HUDEP-2 (cell line): ENCODE measurements around the gene MIB1.

ENCODE experiments used
- DNase-seq, 76 experiments: peaks; one replicate each; lab custom pipeline; 2025; ENCODE audit not compliant: unreplicated experiment in 76 of 76; lab: John Stamatoyannopoulos, UW

The MIB1 gene

DNA sequence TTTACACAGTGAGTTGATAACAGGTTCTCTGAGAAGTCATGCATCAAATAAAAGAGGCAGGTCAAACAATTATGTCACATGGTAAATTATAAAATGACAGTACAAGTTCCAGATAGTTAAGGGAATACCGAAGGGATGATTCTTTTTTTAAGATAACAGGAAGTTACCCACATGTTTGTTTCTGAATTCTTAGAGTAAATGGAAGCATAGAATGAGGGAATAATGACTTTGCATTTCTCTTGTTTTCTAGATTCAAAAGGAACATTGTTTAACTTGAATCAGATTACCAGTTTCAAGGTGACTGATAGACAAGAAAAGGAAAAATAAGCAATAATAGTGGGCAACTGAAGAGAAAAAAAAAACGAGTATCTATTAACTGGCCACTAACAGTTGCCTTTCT lies 124.5 kb downstream of the MIB1 start:
- DNase-seq, result no peak

DNA sequence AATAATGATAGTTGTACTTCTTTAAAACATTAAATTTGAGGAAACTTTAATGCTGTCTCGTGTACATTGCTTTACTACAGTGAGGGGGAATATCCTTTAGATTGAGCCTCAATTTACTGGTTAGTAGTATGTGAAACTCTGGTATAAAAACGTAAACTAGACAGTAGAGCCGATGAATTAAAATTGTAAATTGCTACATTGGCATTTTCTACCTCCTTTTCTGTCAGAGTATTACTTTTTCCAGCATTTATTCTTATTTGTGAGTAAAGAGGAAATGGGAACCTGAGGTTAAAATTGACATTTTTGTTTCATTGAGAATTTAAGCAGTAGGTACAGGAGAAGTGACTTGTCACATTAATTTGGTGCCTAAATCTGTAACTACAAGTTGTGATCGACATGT lies 128.2 kb downstream of the MIB1 start:
- no peak for DNase-seq

DNA sequence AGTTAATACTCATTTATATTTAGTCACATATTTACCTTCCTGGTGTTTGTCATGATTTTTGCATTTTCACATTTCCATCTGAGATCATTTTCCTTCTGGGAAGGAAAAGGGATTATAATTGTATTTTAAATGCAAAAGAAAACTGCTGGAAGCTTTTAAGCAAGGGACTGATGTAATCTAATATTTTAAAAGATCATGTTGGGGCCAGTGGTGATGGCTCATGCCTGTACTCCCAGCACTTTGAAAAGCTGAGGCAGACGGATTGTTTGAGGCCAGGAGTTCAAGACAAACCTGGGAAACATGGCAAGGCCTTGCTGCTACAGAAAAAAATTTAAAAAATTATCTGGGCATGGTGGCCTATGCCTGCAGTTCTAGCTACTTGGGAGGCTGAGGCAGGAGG lies 149.0 kb downstream of the MIB1 start:
- no peak for DNase-seq

DNA sequence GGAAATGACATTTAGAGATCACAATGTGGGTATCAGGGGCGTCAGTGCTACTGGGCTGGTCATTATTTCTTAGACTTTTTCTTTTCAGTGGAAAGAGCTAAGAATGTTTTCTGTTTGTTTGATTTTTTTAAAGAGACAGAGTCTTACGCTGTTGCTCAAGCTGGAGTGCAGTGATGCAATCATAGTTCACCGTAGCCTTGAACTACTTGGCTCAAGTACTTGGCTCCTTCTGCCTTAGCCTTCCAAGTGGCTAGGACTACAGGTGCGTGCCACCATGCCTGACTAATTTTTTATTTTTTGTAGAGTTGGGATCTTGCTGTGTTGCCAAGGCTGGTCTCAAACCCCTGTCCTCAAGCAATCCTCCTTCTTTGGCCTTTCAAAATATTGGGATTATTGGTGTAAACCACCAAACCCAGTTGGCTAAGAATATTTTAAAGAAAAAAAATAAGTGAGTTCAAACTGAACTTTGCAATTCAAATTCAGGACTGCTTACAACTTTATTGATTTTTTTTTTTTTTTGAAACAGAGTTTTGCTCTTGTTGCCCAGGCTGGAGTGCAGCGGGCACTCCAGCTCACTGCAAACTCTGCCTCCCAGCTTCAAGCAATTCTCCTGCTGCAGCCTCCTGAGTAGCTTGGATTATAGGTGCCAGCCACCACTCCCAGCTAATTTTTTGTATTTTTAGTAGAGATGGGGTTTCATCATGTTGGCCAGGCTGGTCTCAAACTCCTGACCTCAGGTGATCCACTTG lies 154.2 kb downstream of the MIB1 start:
- no peak for DNase-seq

DNA sequence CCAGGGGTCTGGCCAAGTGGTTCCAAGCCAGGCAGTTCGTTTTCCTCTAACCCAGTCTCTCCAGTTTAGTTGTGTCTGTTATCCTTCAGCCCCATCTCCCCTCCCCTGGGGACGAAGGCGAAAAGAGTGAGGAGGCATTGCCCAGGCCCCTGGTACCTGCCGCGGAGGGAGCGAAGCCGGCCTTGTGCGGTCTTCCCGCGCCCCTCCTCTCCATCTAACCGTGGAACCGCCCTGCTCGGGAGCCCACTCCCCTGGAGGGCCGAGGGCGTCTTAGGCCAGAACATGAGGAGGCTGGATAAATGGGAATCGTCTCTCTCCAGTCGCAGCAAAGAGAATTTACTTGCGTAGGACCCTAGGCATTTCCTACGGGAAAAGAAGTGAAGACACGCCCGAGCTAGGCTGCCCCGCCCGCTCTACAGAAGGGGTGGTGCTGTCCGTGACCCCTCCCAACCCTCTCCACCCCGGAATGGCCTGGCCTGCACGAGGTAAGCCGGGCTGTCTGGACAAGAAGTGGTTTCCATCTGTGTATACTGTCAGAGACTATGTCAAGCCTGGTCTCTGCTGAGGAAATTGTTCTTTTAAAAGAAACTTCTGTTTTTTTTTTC lies 156.2 kb downstream of the MIB1 start:
- peak in 3 of 76 experiments; percentile 3 to 6 (median 4) for DNase-seq

DNA sequence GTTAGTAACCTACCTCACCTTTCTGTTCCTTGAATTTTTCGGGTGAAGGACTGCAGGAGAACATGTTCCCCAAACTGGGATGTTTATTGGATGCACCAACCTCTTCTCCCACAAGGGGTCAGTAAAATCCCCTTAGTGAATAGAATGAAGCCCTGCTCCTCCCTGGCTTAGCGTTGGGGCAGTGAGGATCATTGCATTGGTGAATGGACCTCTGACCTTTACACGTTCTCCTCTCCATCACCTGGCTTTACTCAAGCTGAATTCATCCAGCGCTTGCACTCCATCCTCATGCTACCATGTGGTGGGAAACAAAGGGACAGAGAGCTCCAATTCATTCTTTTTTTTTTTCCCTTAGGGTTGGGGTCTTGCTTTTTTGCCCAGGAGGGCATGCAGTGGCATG lies 157.2 kb downstream of the MIB1 start:
- peak in 39 of 76 experiments; percentile 1 to 63 (median 24) for DNase-seq

DNA sequence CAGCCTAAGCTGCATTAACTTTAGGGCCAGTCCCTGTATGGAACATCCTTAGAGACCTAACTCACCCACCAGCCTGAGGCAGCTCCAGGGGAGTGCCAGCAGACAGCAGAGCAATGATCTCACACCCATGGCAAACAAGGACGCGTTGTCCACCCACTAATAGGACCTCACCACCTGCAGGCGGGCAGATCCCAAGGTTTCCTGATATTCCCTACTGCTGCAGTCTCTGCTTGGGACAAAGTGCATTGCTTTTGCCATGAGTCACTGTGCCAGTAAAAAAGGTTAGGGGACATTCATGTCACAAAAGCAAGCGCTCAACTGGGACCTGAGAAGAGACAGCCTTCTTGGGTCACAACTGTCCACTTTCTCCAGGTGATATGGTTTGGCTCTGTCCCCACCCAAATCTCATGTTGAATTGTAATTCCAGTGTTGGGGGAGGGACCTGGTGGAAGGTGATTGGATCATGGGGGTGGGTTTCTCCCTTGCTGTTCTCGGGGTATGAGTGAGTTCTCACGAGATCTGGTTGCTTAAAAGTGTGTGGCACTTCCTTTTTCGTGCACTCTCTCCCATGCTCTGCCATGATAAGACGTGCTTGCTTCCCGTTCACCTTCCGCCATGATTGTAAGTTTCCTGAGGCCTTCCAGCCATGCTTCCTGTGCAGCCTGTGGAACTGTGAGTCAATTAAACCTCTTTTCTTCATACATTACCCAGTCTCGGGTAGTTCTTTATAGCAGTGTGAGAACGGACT lies 160.2 kb downstream of the MIB1 start:
- no peak for DNase-seq

DNA sequence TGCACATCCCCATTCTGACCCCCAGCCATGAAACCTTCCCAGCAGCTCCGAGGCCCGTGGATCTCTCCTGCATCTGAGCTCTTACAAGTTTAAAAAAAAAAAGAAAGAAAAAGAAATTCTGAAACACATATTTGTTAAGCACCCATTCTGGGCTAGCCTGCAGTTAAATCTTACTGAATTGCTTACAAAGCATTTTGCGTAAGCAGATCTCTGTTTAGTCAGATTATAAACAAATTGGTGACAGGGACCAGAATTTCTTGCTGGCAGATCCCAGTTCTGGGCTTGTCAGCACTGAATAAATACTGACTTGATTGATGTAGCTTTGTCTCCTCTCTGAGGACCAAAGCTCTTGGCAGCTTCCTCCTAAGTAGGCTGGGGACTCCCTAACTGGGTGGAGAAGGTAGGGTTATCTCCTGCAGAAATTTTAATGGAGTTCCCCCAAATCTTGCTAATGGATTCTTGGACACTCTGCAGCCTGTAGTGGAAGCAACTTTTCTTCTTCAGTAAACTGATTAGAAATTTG lies 160.9 kb downstream of the MIB1 start:
- DNase-seq, result no peak

DNA sequence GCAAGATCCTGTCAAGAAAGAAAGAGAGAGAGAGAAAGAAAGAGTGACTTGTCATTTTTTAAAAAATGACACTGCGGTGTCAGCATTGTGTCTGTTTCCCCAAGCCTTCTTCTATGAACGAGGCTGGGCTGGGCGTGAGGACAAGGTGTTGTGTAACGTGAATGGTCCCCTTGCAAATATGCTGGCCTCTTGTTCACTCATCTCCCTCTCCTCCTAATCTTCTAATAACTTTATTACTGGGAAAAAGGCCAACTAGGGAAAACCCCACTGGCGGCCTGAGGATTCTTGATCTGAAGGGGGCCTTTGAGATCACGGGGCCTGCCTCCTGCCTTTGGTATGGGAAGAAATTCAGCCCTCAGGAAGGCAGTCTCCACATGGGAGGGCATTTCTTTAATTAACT lies 163.1 kb downstream of the MIB1 start:
- DNase-seq, result no peak

DNA sequence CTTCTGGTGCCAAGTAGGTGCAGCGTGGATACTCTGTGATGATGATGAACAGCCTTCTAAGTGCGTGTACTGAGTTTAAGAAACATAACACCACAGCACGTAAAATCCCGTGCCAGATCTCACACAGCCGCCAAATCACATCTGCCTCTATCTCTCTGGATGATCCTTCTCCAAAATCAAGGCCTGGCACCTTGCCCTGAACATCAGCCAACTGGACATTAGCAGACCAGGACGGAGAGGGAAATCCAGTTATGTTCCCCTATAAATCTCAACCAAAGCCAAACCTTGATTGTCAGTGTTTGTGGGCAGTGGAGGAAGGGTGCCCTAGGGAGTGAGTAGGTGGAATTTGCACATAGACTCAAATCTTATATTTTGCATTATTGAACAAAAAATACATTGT lies 164.3 kb downstream of the MIB1 start:
- no peak for DNase-seq

DNA sequence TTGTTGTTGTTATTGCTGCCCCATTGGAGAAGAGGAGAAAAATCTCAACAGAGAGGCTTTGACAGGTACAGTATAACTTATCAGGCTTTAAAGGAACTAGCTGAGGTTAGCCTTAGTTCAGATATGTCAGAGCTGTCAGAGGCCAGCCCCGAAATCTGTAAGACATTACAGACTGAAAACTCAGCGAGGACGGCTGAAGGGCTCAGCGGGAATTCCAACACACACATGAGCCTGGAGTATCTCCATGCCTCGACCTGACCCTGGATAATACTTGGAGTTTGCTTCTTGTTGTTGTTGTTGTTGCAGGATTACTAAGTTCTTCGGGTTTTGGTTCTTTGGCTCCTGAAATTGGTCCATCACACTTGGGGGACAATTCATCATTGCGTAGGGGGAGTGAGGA lies 166.9 kb downstream of the MIB1 start:
- no peak for DNase-seq

DNA sequence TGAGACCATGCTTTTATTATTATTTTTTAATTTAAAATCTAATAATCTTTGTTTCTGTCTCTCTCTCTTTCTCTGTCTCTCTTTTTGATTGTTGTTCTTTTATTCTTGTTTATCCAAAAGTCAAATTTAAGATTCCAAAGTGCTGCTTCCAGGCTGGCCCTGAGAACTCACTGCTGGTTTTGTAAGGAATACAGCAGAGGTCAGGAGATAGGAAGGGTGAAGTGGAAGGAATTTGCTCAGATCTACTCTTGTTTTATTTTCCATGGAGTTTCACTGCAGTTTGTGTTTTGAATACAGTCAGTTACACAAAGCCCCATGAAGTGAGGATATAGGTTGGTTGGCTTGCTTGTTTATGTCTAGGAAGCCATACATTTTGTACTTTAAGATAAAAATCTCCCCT lies 168.1 kb downstream of the MIB1 start:
- no peak for DNase-seq

DNA sequence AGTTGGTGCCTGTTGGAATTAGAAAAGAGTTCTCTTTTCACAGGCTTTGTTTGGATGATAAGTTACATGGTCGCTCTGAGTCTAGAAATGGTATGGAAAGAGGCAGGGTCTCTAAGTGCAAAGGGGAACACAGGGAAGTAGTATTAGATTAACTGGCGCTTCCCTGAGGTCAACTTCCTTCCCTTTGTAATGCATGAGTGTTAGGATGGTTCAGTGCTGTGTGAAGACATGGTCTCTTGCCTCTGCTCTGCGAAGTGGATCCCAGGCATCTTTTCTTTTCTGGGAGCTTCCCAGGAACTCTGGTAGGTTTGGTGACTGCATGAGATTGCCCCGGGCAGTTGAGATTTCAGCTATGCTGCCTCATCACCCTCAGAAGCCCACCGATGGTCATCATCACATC lies 170.3 kb downstream of the MIB1 start:
- DNase-seq, result no peak

DNA sequence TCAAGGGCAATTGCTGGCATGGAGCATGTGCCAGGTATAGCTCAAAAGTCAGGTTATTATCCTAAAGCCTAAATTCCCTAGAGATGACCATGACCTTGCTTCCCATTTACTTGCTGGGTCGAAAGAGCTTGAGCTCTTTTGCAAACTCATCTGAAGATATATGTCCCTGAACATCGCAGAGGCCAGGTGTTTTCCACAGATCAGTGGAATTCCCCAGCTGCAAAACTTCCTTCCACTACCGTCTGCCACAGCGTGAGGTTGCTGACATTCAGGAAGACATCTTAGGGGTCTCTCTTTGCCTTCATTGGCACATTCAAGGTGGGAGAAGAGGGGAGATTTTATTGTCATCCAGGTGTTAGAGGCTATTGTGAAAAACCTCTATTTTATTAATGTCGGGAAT lies 171.0 kb downstream of the MIB1 start:
- DNase-seq, result no peak

DNA sequence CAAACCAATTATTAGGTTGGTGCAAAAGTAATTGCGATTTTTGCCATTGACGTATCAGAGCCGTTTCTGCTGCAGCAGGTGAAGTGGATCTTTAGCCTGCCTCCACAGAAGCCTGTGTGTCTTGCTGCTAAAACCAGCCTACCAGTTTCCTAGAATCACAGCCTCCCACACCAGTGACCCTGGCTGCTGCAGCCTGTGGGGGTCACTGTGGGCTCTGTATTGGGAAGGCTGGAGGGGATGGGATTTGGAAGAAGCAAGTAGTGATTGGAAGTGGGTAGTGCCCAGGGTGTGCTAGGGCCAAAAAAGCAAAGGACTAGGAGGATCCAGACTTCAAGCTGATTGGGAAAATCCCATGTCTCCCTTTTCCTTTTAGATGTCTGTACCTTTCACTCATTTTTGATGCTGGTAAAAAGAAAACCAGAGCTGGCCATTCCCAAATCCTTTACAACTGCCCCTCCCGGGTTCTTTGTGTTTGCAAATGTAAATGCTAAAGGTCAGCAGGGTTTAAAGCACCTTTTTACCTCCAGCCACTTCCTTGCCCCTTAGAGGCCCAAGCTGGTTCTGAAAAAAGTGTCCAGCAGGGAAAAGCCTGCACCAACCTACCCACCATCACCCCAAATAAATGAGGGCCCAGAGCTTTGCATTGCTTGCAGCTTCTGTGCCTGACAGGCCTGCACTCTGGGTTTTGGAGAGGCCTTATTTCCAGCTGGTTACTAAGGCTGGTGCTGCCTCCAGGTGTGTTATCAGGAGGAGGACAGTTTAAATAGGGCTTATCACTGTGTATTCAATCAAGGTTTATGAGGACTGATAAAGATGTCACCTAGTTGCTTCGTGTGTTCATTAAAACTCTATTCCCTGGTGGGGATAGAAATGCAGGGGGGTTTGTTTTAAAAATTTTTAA lies 172.0 kb downstream of the MIB1 start:
- no peak for DNase-seq

DNA sequence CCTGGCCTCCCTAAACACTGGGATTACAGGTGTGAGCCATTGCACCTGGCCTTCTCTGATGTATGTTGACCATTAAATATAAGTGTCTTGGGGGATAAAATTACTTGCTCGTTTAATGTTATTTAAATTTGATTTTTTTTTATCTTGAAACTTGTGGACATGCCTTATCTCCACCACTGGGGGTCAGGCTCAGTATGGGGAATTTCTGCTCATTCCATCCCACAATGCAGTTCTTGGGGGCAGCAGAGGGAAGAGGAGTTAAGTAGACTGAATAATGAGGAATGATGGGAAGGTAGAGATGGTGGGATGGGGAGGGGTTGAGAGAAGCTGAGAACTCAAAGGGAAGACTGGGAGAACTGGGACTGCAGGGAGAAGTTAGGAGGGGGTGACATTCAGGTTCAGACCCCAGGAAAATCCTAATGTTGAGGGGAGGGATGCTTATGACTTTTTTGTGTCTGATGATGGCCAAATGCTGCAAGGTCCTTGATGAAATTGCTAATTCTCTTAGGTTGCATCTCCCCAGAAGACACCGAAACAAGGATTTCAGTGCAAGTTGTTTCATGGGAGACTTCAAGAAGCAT lies 174.2 kb downstream of the MIB1 start:
- DNase-seq, result peak in 9 of 76 experiments; percentile 5 to 35 (median 17)

DNA sequence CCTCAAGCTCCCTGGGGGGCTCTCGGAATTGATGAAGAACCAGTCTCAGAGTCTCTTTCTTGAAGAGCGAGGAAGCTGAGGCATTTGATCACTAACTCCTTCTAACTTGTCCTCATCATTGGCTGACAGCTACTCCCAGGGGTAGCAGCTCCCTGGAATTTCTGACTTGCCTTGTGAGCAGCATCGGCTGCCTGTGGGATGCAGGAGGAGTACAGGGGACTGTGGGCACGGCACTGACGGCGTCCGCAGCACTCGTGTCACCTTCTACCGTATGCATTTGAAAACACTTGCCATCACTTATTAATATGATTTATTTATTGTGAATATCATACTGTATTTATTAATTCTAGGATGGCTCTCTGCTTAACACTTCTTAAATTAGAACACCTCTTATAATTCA lies 175.0 kb downstream of the MIB1 start:
- DNase-seq, result no peak

DNA sequence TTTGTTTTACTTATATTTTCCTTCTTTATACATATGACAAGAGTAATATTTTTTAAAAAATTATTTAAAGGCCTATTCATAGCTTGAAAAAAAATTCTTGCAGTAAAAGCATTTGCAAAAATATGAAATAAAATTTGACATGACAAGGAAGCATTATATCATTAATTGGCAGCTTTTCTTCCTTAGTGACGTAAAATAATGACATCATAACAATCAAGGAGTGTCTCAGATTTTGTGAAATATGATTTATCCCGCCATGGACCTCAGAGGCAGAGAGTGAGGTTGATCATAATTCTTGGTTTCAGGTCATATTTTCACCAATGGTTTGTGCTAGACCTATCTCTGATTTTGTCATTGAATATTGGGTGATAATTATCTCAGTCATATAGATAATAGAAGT lies 176.0 kb downstream of the MIB1 start:
- no peak for DNase-seq

DNA sequence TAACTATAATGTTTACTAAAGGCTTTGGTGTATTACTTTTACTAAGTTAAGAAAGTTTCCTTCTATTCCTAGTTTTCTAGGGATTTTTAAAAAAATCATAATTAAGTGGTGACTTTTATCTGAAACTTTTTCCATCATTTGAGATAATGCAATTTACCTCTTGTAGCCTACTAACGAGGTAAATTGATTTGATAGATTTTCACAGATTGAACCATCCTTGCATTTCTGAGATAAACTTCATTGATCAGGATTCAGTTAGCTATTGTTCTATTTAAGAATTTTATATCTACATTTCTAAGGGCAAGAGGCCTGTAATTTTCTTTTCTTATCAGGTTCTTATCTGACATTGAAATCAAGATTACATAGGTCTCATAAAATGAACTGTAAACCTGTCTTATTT lies 178.1 kb downstream of the MIB1 start:
- no peak for DNase-seq
